Ovary (tissue), 3 donors: ENCODE measurements around the gene SLC48A1.

Experiments
- EP300 ChIP-seq: sonication (generic); formaldehyde crosslinking; IDR thresholded peaks from one replicate; pipeline ENCODE4 v1.6.1; 2017; ENCODE audit warnings: antibody characterized with exemption
- POLR2A ChIP-seq: fragments of 450-650 bp; IDR thresholded peaks from one replicate; pipeline ENCODE4 v1.6.1; 2017; ENCODE audit warnings: antibody characterized with exemption, mild to moderate bottlenecking, moderate library complexity
- TF ChIP-seq, protein P1 (sequence below), 3 donors: fragments of 450-650 bp in 2 of 3; fragments of 200-600 bp in 1 of 3; IDR thresholded peaks; one replicate each; pipeline versions ENCODE4 v1.5.1 to v1.8.0; 2016 to 2022; ENCODE audit warnings: antibody characterized with exemption in 3 of 3, mild to moderate bottlenecking in 1 of 3
- donor health status: DM: no; HTN: no; CAD: no.

DNA sequence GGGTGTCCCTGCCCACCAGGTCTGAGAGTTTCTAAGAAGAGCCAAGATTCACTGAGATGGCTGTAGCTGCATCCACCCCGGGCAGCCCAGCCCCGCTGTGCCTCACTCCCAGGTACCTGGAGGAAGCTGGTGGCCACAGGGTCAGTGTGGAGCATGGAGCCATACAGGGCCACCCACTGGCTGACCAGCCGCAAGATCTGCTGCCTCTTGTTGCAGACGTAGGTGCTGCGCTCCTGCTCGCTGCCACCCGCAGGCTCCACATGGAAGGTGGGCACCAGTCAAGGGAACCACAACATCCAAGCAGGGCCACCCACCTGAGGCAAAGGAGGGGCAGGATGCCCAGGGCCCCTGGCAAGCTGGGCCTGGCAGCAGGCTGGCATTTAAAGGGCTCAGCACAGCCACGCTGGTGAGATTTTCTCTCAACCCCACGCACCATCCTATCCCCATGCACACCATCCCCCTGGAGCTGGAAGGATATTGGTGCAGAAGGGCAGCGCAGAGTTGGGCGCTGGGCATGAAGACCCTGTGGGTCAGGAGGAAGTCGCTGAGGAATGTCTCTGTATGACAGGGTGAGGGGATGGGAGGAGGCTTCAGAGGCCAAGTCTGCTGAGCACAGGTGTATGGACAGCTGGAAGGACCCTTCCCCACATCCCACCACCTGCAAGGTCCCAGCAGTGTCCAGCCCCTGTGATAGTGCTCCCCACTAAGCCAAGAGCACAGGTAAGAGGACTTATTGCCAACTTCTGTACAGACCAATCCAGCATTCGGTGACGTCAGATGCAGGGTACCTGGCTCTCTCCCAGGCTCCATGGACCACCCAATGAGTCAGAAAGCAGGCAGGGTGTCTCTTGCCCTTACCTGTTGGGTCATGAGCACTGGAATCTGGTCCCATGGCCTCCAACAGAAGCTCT is 25.2 kb upstream of the SLC48A1 start:
- TF ChIP-seq POLR2A (no peak), EP300 (no peak)
- TF ChIP-seq, protein P1, sequence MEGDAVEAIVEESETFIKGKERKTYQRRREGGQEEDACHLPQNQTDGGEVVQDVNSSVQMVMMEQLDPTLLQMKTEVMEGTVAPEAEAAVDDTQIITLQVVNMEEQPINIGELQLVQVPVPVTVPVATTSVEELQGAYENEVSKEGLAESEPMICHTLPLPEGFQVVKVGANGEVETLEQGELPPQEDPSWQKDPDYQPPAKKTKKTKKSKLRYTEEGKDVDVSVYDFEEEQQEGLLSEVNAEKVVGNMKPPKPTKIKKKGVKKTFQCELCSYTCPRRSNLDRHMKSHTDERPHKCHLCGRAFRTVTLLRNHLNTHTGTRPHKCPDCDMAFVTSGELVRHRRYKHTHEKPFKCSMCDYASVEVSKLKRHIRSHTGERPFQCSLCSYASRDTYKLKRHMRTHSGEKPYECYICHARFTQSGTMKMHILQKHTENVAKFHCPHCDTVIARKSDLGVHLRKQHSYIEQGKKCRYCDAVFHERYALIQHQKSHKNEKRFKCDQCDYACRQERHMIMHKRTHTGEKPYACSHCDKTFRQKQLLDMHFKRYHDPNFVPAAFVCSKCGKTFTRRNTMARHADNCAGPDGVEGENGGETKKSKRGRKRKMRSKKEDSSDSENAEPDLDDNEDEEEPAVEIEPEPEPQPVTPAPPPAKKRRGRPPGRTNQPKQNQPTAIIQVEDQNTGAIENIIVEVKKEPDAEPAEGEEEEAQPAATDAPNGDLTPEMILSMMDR (IDR thresholded peaks at IDR 0.05), result no peak
